GM12865 (cell line): ENCODE results near the gene SNIP1.
A peak's percentile ranks its signal among the peaks of the same experiment; 100 is the strongest.

Experiments
- DNase-seq: peaks from one replicate; pipeline ENCODE4 v3.0.0; 2010; ENCODE audit warnings: low read depth
- H3K4me3 ChIP-seq: 2 replicates; pipeline ENCODE4 v1.5.1; 2011; ENCODE audit warnings: mild to moderate bottlenecking, low read depth, low read length, control low read depth
- TF ChIP-seq, protein P1 (sequence below): IDR thresholded peaks from 2 replicates; pipeline ENCODE4 v1.5.1; 2011; ENCODE audit warnings: low read length, control low read depth, low read depth, inconsistent platforms; ENCODE audit not compliant: insufficient read depth; ENCODE audit errors: missing control alignments

SNIP1 gene, protein sequence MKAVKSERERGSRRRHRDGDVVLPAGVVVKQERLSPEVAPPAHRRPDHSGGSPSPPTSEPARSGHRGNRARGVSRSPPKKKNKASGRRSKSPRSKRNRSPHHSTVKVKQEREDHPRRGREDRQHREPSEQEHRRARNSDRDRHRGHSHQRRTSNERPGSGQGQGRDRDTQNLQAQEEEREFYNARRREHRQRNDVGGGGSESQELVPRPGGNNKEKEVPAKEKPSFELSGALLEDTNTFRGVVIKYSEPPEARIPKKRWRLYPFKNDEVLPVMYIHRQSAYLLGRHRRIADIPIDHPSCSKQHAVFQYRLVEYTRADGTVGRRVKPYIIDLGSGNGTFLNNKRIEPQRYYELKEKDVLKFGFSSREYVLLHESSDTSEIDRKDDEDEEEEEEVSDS

DNA sequence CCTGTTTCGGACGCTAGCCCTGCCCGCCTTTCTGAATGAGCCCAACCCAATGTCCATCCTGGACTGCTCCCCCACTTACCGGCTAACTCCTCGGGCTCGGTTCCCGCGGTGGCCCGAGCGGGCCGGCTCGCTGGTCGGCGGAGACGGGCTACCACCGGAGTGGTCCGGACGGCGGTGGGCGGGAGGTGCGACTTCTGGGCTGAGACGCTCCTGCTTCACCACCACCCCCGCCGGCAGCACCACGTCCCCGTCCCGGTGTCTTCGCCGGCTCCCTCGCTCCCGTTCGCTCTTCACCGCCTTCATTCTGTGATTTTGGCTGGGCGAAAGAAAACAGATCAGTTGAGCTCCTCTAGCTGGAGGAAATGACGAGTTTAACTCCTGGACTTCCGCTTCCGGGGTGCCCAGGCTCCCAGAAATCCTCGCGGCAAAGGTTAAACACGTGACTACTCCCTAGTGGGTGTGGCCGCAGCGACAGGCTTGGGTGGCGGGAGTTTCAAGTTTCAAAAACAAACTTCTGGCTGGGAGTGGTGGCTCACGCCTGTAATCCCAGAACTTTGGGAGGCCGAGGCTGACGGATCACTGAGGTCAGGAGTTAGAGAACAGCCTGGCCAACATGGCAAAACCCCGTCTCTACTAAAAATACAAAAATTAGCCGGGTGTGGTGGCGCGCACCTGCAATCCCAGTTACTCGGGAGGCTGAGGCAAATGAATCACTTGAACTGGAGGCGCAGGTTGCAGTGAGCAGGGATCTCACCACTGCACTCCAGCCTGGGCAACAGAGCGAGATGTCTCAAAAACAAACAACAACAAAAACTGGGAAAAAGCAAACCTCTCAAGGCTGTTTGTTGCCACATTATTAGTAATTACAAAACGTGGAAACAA is at the start of gene SNIP1:
Gene SNIP1, minus strand, starts transcription at position 367 of the 882 bp plus-strand sequence. Its CDS starts 64 bp downstream, at position 303.
- TF ChIP-seq, protein P1, sequence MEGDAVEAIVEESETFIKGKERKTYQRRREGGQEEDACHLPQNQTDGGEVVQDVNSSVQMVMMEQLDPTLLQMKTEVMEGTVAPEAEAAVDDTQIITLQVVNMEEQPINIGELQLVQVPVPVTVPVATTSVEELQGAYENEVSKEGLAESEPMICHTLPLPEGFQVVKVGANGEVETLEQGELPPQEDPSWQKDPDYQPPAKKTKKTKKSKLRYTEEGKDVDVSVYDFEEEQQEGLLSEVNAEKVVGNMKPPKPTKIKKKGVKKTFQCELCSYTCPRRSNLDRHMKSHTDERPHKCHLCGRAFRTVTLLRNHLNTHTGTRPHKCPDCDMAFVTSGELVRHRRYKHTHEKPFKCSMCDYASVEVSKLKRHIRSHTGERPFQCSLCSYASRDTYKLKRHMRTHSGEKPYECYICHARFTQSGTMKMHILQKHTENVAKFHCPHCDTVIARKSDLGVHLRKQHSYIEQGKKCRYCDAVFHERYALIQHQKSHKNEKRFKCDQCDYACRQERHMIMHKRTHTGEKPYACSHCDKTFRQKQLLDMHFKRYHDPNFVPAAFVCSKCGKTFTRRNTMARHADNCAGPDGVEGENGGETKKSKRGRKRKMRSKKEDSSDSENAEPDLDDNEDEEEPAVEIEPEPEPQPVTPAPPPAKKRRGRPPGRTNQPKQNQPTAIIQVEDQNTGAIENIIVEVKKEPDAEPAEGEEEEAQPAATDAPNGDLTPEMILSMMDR, result no peak

DNA sequence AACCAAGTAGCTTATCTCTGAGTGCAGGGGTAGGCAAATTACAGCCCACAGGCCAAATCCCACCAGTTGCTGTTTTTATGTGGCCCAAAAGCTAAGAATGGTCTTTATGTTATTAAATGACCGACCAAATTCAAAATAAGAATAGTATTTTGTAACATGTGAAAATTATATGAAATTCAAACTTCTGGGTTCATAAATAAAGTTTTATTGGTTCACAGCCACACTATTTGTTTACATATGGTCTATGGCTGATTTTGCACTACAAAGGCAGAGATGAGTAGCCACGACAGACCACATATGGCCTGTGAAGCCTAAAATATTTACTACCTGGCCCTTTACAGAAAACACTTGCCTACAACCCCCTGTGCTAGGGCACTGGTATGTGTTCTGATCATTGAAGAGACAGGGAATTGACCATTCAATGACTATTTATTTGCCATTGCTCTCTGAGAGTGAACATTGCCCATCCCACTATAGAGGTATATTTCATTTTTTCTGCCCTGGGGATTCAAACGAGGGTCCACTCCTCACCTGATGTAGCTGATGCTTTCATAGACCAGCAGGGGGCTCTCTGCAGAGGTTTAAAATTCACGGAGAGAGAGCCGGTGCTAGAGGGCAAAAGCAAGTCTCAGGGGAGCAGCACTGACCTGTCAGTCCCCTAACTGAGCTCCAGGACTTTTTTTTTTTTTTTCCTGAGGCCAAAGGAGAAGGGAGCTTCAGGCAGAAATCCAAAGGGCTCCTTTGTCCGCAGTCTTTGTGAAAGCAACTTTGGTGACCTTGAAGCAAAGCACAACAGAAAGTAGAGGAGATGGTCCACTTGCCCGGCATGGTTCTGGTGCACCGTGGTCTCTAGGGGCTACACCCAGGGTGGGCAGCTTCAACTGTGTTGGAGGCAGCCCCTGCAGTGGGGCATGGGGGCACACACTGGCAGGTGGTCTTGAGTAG is 48.9 kb upstream of the SNIP1 start:
- TF ChIP-seq, protein P1, result peak; percentile 71
- peak; percentile 57 for DNase-seq

More for the DNA sequence above, at the start of gene SNIP1:
- DNase-seq, result peak; percentile 93
- peak within 1 kb of the TSS; percentile 75 for H3K4me3 ChIP-seq

DNA sequence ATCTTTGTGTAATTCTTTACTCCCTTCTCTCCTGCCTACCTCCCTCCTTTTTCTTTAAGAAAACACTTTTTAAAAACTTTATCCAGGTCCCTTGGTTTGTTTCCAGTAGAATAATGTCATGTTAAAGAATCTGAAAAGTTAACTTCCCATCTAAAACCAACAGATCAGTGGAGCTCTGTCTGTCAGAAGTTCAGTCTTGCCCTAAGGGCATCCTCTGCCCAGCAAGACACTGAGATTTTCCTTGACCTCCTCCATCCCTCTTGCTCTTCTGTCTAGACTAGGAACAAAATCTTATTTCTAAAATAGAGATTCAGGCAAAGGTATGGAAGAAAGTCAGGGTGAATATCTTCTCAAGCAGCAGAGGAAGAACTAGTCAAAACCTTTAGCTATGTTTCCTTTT is 47.3 kb upstream of the SNIP1 start:
- no peak for DNase-seq
- H3K4me3 ChIP-seq, result no peak overlapping the region
- TF ChIP-seq, protein P1, result no peak

More for the DNA sequence above, 48.9 kb upstream of the SNIP1 start:
- H3K4me3 ChIP-seq, result no peak overlapping the region

DNA sequence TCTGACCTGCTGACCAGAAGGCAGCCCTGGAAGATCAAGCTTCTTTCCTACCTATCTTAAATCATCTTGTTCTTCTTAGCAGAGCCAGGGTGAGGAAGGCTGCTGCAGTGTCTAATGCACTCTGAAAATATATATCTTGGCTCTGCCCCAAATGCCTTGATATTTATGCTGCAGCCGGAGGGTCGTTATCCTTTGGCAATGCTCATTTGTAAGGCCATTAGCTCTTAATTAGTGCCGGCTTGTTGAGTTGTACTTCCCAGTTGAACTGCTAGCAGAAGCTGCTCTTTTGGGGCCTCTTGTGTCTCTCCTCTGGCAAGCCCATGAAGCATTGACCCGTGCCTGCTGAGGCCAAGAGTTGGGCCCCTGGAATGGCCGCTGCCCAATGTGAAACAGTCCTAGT is 45.8 kb upstream of the SNIP1 start:
- DNase-seq, result no peak
- no peak overlapping the region for H3K4me3 ChIP-seq
- TF ChIP-seq, protein P1, result no peak

DNA sequence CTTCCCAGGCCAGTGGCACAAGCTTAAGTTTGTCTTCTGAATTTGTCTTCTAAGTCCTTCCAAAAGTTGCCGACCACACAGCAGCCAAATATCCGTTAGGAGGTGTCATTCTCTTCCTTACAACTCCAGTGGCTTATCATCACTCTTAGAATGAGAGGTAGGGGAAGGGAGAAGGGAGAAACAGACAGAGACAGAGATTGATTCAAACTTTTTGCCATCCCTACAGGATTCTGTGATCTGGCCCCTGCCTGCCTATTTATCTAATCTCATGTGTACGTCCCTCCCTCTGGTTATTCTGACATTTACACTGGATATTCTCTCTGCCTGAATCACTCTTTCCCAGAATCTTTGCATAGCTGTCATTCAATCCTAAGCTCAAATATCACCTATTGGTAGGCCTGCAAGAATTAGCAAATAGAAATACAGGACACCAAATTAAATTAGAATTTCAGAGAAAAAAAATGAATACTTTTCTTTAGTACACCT is 42.1 kb upstream of the SNIP1 start:
- H3K4me3 ChIP-seq, result peak overlapping the region; percentile 49
- TF ChIP-seq, protein P1, result no peak
- DNase-seq, result no peak
